Islet precursor cell (in vitro differentiated cells): Measurements from ENCODE around the gene RHOB.
A peak's percentile ranks its signal among the peaks of the same experiment; 100 is the strongest.
"Not testable (repeated sequence)": the region's sequence is repeated elsewhere in the genome, so short reads cannot be mapped to it uniquely, and the experiment has no call there.

ENCODE experiments used
- DNase-seq: peaks from one replicate; pipeline ENCODE4 v3.0.0-alpha.2; 2018

RHOB gene

DNA sequence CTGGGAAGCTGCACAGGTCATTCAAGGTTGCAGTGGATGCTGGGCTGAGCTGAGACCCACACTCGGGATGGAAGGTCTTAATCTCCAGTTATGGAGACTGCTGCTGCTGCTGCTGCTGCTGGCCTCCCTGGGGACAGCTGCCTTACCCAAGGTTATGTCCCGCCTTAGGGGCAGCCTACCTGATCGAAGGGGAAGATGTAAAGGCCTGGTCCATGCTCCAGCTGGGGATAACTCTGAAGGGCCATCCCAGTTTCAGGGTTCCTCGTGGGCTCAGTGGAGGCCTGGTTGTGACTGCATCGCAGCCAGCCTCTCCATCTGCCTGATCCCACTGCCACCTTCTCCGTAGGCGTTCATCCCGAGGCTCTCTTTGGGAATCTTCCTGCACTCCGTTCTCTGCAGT is 33.0 kb downstream of the RHOB start:
- DNase-seq = no peak

DNA sequence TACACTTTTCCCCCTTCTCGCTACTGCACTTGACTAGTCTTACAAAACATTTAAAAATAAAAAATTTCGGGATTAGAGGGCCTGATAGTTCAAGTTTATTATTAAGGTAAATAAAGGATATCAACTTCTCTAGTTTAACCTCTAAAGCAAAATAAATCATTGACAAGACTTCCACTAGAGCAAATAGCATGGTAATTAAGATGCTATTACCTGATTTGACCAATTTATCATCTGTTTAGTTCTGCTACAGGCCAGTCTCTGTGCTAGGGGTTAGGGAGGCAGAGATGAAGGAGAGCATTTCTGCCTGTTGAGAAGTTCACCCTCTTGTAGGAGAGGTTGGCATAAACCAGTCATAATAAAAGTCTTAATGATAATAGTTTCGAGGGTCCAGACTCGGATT is 34.0 kb downstream of the RHOB start:
- DNase-seq = no peak

DNA sequence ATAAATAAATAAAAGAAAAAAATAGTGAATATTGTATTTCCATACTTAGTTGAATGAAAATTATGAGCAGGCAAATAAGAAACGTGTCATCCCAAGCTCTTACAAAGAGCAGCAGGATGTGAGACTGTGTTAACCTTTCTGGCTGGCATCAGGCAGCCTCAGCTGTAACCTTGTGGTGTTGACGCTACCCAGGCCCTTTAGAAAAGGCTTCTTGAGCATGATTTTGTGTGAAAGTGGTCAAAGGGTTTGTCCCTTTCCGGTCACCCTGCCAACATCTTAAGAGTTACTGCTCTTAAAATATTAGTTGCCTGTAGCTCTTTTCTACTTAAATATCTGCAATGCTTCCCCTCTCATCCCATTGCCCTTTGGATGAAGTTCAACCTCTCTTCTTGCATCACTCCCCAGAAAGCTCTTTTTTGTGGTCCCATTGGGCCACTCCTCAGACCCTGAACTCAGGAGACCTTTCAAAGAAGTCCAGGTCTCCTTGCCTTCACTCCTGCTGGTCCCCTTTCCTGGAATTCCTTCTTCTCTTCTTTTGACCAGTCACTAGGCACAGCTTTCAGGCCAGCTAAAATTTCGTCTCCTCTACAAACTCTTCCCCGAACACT is 35.0 kb downstream of the RHOB start:
- DNase-seq = peak; percentile 22

DNA sequence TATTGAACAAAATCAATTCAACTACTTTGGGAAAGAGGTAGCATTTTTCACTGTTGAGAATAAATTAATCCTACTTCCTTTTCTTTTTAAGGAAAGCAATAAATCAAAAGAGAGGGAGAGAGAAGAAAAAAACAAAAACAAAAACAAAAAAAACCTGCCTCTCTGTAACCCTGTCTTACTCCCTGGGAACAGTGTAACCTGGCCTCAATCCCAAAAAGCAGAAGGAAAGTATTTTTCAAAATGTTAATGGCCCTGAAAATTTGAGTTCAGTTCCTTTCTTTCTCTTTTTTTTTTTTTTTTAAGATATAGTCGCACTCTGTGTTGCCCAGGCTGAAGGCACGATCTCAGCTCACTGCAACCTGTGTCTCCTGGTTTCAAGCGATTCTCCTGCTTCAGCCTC is 35.9 kb downstream of the RHOB start:
- no peak for DNase-seq

DNA sequence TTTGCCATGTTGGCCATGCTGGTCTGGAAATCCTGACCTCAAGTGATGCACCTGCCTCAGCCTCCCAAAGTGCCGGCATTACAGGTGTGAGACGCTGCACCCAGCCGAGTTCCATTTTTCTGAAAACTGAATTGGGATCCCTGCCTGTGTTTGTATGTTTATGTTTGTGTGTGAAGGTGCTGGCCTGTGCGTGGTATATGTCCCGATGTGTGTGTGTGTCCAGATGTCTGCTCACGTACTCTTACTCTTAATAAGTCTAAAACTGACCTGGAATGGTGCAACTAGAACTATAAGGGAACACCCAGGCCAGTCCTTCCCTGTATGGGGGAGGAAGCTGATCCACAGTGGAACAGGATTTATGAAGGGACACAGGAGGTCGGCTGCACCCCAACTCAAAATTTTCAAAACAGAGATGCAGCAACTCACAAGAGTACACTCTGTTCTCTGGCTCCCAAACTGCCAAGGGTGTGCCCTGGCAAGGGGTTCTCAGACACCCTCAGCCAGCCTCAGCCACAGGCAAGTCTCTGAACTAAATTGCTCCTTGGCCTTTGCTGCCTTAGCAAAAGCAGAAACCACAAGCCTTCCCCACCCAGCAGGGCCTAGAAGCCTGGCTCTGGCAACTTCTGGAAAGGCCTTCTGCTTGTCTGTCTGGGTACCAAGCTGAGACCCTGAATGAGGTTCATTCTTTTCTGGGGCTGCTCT is 36.5 kb downstream of the RHOB start:
- DNase-seq = no peak

DNA sequence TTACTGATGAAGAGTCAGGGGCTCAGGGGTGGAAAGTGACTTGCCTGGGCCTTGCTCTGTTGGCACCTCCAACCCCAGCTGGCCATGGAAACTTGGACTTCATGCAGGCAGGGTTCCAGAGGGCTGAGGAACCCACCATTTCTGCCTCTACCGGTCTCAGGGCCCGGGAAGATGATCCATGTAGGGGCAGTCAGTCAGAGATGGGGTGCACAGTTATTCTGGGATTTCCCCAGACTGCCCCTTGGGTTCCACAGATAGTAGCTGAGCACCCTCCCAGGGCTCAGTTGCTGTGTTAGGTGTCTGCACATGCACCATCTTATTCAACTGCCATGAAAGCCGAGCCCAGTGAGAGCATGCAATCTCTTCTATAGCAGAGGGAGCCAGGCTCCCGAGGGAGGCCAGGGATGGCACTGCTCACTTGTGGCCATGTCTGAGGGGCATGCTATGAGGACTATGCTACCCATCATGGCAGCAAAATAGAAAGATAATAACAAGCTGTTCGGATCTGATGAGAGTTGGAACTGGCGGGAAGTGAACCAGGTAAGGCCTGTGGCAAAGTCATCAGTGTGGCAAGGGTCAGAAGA is 37.3 kb downstream of the RHOB start:
- DNase-seq = no peak

DNA sequence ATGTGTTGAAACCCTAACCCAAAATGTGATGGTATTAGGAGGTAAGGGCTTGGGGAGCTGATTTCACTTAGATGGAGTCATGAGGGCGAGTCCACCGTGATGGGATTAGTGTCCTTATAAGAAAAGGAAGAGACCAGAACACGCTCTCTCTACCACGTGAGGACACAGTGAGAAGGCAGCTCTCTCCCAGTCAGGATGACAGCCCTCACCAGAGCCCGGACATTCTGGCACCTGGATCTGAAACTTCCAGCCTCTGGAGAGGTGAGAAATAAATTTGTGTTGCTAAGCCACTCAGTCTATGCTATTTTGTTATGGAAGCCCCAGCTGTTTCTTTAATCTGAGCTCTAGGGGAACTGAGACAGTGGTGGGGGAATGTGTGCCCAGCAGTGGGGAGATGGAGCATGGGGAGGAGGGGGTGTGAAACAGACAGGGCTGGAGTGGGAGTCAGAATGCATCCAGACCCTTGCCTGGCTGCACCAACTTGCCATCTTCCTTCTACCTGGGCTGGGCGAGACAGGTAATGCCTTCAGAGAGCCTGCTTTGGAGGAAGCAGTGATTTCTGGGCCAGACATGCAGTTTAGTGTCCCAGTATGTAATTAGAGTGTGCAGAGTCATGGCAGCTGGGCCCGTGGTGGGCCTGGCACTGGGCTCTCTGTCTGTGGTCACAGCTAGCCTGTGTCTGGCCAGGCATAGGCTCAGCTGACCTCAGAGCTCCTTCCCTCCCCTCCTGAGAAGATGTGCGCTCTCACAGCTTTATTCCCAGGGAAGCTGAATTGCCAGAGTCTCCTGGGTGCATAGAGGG is 38.1 kb downstream of the RHOB start:
- DNase-seq = peak; percentile 86

DNA sequence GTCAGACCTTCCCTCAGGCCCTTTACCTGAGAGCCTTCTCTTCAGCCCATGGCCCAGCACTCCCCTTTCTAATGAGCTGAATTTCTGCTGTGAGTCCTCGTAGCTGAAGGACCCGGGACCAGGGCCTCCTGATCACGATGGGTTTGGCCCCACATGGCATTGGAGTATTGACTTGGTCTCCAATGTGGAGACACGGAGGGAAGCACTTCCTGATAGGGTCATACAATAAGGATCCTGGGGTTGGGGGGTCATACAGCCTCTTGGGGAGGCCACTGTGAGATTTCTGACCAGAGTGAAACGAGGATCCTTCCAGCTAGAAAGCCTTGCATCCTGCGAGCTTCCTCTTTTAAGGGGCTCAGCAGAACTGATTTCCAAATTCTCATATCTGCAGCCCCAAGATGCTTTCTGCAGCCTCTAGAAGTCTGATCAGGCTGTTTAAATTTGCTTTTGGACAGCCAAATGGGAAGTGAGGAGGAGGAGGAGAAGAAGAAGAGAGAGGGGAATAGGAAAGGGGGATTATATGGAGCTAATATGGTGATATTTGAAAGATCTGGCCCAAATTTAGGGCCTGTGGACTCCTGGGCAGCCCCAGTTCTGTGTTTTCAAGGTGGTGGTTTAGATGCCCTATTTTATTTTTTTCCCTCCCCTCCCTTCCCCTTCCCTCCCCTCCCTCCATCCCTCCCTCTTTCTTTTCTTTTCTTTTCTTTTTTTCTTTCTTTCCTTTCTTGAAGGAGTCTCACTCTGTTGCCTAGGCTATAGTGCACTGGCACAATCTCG is 38.9 kb downstream of the RHOB start:
- DNase-seq = no peak

DNA sequence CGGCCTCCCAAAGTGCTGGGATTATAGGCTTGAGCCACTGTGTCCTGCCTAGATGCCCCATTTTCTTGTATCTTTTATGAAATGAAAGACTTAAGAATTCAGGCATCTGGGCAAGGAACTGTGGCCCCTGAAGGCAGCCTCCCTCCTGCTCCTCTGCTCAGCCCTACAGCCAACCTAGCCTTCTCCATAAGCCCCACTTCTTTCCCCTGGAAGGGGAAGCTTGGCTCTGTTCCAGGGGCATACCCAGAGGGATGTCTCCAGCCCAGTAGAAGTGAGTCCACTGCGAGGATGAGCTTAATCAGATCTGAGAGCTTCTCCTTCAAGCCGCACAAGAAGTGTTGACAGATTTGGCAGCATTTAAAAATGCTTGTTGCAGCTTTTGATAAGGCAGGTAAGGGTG is 39.7 kb downstream of the RHOB start:
- no peak for DNase-seq

DNA sequence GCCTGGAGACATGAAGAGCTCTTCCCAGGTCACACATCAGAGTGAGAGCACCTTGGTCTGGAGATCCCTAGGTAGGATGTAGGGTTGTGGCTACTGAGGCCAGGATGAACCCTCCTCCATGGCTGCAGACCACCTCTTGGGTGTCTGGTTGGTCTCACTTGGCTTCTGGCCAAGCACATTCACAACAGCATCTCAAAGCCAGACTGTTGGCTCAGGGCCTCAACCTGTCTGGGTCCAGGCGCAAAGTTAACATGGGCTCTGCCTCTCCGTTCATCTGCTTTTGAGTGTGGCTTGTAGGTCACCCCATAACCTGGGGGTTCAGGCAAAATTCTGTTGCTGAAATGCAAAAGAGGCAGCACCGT is 40.1 kb downstream of the RHOB start:
- DNase-seq = no peak

DNA sequence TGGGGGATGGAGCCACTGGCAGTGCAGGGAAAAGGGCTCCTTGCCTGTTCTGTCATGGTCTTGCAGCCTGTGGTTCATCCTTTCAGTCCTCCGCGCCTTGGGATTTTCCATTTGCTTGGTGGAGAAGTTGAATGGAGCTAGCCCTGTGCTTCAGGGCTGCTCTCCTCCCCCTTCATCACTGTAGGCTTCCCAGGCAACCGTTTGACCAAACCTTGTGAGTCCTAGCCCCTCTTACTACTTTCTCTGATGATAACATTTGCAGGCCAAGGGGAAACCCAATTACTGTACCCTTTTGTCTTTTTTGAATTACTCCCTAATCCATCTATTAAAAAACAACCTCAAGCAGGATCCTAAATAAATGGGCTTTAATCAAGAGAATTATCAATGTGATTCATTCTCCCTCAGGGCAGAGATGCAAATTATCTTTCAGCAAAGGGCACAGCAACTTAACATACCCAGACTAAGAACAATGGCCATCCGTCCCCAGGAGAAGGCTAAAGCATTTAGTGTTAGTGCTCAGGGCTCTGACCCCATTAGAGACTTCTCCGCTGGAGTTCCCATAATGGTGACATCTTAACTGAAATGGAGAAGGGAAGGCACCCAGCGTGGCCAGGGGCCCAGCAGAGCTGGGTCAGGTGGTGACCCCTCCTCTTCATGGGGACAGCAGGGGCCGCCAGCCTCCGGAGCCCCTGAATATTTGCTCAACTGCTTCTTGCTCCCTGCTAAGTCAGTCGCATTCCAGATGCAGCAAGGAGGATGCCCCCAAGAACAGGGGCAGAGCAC is 40.7 kb downstream of the RHOB start:
- DNase-seq = peak; percentile 86

DNA sequence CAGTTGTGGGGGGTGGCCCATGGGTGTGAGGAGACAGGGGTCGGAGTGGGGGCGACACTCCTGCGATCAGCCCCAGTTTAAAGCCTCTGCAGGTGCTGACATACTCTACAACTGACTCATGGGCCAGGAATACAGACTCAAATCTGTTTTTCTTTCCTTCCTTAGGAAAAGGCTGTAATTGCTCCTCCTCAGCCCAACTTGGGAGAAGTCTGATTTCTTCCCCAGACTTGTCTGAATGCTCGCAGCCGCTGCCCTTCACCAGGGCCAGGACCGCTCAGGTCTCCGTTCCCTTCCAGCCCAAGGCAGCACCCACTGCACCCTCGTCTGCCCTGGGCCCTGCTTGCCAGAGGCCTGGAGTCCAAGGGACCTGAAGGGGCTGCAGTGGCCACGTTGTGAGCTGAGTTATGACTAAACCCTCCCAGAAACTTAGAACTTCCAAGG is 41.3 kb downstream of the RHOB start:
- DNase-seq = peak; percentile 84

DNA sequence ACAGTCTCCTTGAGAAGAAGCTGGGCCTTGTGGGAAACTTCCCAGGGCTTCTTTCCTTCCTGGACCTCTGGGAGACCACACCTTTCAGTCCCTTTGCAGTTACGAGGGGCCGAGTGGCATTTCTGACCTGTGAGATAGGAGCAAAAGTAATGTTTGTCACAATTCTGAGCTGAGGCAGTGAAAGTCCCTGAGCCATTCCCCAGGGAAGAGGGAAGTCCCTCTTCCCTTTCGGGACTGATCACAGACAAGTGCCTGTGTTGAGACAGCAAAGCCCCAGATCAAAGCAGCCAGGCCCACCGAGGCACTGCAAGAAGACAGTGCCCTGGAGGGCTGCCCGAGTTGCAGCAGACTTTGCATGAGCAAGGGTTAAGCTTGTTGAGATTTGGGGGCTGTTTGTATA is 41.9 kb downstream of the RHOB start:
- DNase-seq = peak; percentile 80

DNA sequence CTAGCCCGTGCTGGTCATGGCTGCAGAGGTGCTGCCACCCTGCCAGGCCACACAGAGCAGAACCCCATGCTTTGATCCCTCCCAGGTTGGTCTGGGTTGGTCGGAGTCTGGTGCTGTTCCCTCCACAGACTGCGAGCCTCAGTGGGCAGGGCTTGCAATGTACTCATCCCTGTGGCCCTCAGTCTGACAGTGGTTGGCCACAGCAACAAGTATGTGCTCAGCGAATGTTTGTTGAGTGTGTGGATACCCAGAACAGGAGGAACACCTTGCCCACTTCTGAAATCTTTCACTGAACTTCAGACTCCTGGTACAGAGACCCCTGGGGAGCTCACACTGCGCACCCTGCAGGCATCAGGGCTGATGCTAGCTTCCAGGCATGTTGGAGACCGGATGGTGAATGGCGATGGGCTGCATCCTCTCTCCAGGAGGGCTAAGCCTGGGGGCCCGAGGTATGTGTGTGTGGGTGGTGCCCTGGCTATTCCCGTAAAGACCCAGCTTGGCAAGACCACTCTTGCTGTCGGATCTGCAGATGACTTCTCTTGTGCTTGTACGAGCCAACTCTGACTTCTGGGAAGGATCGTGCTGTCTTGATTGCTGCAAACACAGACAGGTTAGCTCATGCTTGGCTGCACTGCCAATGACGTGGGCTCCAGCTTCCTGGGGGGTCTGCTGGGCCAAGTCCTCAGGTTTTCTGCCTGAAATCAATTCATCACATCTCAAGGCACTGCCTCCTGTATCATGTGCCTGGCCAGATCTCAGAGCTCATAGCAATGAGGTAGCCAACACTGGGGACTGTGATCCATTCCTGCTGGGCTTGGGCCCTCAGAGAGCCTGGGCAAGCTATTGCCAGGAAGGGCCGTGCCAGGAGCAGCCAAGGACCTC is 43.7 kb downstream of the RHOB start:
- DNase-seq = no peak

DNA sequence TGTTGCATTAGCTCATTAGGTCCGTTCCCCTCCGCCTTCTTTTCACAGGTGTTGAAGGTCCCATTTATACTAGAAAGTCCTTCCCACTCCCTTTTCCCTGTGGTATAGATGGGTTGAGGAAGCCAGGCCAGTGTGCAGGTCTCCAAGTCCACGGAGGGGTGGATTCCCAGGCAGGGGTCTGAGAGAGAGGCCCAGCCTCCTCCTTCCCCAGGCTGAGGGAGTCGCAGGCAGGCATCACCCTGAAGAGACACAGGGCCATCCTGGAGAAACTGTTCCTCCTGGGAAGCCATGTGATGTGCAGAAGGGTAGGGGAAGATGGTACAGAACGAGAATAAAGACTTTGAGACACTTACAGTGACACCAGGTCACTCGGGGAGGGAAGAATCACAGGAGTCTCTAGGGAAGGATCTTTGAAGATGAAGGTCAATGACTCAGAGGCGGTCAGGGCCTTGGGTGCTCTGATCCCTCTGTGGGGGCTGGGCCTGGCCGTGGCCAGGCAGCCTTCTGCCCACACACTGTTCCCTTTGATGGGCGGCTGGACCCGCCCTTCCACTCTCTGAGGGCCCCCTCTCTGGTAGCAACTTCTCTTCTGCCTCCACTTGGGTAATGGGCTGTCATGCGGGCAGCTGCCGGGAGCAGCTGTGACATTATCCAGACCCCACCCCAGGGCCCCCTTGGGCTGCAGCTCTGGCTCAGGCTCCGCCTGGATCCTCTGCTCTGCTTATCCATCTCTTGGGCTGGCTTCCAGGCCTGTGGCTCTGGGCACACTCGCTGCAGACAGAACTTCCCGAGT is 45.1 kb downstream of the RHOB start:
- DNase-seq = peak; percentile 98

DNA sequence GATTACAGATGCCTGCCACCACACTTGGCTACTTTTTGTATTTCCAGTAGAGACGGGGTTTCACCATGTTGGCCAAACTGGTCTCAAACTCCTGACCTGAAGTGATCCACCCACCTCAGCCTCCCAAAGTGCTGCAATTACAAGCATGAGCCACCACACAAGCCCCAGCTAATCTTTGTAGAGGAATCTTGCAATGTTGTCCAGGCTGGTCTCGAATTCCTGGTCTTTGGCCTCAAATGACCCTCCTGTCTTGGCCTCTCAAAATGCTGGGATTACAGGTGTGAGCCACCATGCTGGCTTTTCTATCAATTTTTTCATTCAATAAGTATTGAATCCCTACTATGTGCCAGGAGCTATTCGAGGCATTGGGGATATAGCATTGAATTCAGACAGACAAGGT is 46.2 kb downstream of the RHOB start:
- not testable (repeated sequence) for DNase-seq

DNA sequence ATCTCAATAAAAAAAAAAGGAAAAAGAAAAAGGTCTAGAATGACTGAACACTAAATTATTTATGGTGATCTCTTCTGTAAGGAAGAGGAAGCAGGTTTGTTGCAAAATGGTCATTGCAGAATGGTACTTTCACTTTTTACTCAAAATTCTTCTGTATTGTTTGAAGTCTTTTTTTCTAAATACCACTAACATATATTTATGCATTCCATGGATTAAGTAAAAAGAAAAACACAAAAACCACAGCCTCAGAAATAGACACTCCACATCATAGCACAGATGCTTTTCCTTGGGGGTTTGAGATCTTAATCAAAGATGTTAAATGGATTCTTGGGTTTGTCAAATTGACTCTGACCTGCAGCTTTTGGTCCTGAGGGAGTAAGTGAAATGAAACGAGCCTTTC is 47.4 kb downstream of the RHOB start:
- no peak for DNase-seq

DNA sequence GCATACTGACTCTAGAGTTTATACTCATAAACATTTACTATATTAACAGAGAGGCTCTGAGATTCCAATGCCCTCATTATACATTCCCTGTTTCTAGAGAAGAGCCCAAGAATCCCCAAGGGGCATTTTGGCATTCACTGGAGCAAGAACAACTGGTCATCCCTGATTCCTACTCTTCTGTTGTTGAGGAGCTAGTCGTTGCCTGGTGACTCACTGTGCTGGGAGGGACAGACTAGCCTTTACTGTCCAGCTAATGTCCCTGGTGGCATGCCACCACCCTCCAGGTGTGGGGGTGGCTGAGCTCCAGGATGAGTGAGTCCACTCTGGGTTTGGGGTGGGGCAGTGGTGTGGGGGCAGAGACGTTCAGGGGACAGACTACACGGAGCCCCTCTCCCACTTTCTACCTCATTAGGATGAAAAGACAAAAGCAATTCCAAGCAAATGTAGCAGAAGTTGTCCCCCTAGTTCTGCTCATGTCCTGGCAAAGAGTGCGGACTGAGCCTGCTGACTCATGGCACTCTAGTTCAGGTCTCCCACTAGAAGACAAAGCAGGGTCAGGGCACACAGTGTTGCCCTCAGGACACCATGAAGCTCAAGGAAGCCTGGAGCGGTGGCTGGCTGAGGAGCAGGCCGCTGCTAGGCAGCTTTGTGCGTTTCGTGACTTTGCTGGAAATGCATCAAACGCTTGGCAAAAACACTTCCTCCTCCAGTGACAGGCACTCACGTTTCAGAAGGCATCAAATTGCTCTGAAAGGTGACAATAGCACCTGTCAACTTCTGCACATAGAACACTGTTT is 49.4 kb downstream of the RHOB start:
- DNase-seq = peak; percentile 92

DNA sequence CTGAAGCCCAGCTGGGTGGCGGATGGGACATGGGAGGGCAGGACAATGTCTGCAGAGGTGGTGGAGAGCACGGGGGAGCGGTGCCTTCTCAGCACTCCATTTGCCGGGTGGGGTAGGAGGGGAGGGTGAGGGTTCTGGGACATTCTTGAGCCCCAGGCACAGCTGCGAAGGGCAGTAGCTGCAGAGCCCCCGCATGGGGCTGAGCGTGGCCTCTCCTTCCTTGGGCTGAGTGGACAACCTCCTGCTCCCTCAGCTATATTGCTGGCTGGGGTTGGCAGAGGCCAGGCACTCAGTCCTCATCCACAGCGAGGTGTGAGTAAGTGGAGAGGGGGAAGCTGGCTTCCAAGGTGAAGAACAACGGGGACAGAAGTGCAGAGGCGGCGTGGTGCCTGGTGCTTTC is 50.1 kb downstream of the RHOB start:
- DNase-seq = no peak
